OCI-LY7 (cell line): ENCODE data around the gene HTATSF1. TPM values are rescaled to one million over a fixed set of nuclear protein-coding genes. Genes with fewer than 3 reads are reported as not detected.

Source experiments
- BruUV-seq: library from RNA; stranded (reverse); fragments of 400-500 nt; replicated peaks from 2 replicates; lab custom pipeline; 2021; lab: Mats Ljungman, UMichigan
- CTCF ChIA-PET: fragments of 300-600 bp; sonication (Branson Sonifier 250); formaldehyde crosslinking; loops from one replicate; lab custom pipeline; 2022; ENCODE audit warnings: antibody characterized with exemption; ENCODE audit not compliant: unreplicated experiment; lab: Charles Lee
- POLR2A ChIA-PET: fragments of 300-600 bp; sonication (Branson Sonifier 250); formaldehyde crosslinking; loops from one replicate; lab custom pipeline; 2022; ENCODE audit warnings: antibody characterized with exemption; lab: Charles Lee
- DNase-seq: peaks from one replicate; pipeline ENCODE4 v3.0.0-alpha.2; 2015; ENCODE audit warnings: low spot score
- H2AFZ ChIP-seq: fragments of 200-600 bp; sonication (generic), shearing (Covaris generic); 2 replicates; pipeline ENCODE4 v1.6.1; 2014; ENCODE audit warnings: mild to moderate bottlenecking, antibody characterized with exemption, low read length, moderate library complexity
- H3K27ac ChIP-seq: fragments of 200-600 bp; sonication (generic); 2 replicates; pipeline ENCODE4 v1.5.1; 2014; ENCODE audit warnings: mixed run types, low read depth, mild to moderate bottlenecking, moderate library complexity, low read length, inconsistent platforms; ENCODE audit not compliant: poor library complexity, severe bottlenecking
- H3K36me3 ChIP-seq: fragments of 200-600 bp; sonication (generic); 2 replicates; pipeline ENCODE4 v1.6.1; 2014; ENCODE audit warnings: mild to moderate bottlenecking, antibody characterized with exemption, low read length, moderate library complexity, mixed read lengths; ENCODE audit not compliant: insufficient read depth
- H3K4me1 ChIP-seq: fragments of 200-600 bp; sonication (generic); 2 replicates; pipeline ENCODE4 v1.5.1; 2014; ENCODE audit warnings: mild to moderate bottlenecking, low read length; ENCODE audit not compliant: insufficient read depth, poor library complexity, severe bottlenecking
- H3K4me2 ChIP-seq: fragments of 200-600 bp; sonication (generic); 2 replicates; pipeline ENCODE4 v1.6.1; 2014; ENCODE audit warnings: mild to moderate bottlenecking, low read length
- H3K4me3 ChIP-seq: fragments of 200-600 bp; sonication (generic); 2 replicates; pipeline ENCODE4 v1.5.1; 2014; ENCODE audit warnings: mild to moderate bottlenecking, low read depth, low read length; ENCODE audit not compliant: poor library complexity, severe bottlenecking
- H3K79me2 ChIP-seq: fragments of 200-600 bp; sonication (generic); 2 replicates; pipeline ENCODE4 v1.6.1; 2016; ENCODE audit warnings: low read depth, mild to moderate bottlenecking, low read length, moderate library complexity, mixed read lengths; ENCODE audit not compliant: insufficient read depth
- H3K9me2 ChIP-seq: fragments of 200-600 bp; sonication (generic); 2 replicates; pipeline ENCODE4 v1.6.1; 2016; ENCODE audit warnings: mild to moderate bottlenecking, low read length, mixed read lengths; ENCODE audit not compliant: insufficient read depth
- H3K9me3 ChIP-seq: fragments of 200-600 bp; sonication (generic); 2 replicates; pipeline ENCODE4 v1.6.1; 2014; ENCODE audit warnings: mild to moderate bottlenecking, mixed run types, low read length, mixed read lengths
- H4K20me1 ChIP-seq: fragments of 200-600 bp; sonication (generic); 2 replicates; pipeline ENCODE4 v1.6.1; 2014; ENCODE audit warnings: mild to moderate bottlenecking, antibody characterized with exemption, low read length, moderate library complexity, mixed read lengths; ENCODE audit not compliant: insufficient read depth
- EZH2phosphoT487 ChIP-seq: fragments of 200-600 bp; sonication (generic); IDR thresholded peaks from 2 replicates; pipeline ENCODE4 v1.6.1; 2018; ENCODE audit warnings: low read depth, borderline replicate concordance, mild to moderate bottlenecking, mixed run types, antibody characterized with exemption, low read length, moderate library complexity, mixed read lengths
- intact Hi-C: fragments of 100-400 bp; cut with micrococcal nuclease; formaldehyde crosslinking; loops from one replicate; pipeline ENCODE4 v1.10.0; 2022; ENCODE audit not compliant: unreplicated experiment
- total RNA-seq, 2 experiments: library from RNA; depleted of rRNA in 1 of 2; stranded (reverse); fragments of >200 nt in 1 of 2; shearing (Covaris generic) in 1 of 2; gene quantifications; 2 replicates each; pipeline ENCODE4 v1.2.3, GENCODE V29; 2014 to 2022
- TF ChIP-seq, protein P1 (sequence below): fragments of 200-600 bp; sonication (generic); conservative IDR thresholded peaks from 2 replicates; pipeline ENCODE4 v1.5.1; 2014; ENCODE audit warnings: mild to moderate bottlenecking, antibody characterized with exemption, low read length, moderate library complexity, mixed read lengths

The HTATSF1 gene
- total RNA-seq, 2 experiments from 2014 or later = 39.0 to 58.1 TPM

DNA sequence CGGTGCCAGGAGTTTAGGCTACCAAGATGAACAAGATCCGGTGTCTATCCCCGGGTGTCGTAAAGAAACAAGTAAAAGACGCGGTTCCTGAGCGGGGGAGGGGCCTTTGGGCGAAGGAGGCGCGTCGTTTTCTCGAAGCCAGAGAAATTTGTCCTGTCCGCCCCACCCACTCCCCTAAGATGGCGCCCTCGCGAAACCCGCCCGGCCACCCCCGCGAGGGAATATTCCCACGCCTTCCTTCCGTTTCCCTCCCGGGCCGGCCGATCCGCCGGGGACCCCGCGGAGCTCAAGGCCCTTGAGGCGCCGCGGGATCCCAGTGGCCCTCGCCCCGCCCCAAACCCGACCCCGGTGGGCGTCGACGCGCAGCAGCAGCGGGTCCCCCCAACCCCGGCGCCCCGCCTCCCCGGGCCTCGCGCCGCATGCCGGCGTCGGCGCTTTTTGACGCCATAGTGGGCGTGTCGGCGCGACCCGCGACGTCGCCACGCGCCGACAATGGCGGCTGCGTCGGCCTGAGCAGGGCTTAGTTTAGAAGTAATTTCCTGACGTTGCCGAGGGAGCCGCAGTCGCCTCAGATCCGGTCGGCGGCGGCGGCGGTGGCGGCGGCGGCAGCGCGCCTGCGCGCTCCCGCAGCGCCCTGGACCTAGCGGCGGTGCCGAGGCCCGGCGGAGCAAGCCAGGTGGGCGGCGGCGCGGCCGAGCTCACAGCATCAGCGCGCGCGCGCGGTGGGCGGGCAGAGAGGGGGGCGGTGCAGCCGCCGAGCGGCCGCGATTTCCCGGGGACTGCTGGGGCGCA, 432 bp upstream of the HTATSF1 start:
- TF ChIP-seq, protein P1, sequence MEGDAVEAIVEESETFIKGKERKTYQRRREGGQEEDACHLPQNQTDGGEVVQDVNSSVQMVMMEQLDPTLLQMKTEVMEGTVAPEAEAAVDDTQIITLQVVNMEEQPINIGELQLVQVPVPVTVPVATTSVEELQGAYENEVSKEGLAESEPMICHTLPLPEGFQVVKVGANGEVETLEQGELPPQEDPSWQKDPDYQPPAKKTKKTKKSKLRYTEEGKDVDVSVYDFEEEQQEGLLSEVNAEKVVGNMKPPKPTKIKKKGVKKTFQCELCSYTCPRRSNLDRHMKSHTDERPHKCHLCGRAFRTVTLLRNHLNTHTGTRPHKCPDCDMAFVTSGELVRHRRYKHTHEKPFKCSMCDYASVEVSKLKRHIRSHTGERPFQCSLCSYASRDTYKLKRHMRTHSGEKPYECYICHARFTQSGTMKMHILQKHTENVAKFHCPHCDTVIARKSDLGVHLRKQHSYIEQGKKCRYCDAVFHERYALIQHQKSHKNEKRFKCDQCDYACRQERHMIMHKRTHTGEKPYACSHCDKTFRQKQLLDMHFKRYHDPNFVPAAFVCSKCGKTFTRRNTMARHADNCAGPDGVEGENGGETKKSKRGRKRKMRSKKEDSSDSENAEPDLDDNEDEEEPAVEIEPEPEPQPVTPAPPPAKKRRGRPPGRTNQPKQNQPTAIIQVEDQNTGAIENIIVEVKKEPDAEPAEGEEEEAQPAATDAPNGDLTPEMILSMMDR = no peak
- no peak for TF ChIP-seq EZH2phosphoT487
- DNase-seq = peak; percentile 88
- Histone ChIP-seq H3K79me2 (peaks cover 33% of the 10 kb centered on the region), H3K4me1 (peaks cover 18% of the 10 kb centered on the region), H4K20me1 (no peaks in the 10 kb centered on the region), H3K4me2 (peak overlapping the region; percentile 90), H3K9me3 (no peaks in the 10 kb centered on the region), H2AFZ (peak overlapping the region; percentile 94), H3K27ac (peak overlapping the region; percentile 90), H3K4me3 (peak overlapping the region; percentile 92), H3K36me3 (peaks cover 30% of the 10 kb centered on the region), H3K9me2 (no peaks in the 10 kb centered on the region)
- intact Hi-C loops = loop anchor here (5.0 to 10.0 kb wide), 4 partner anchors 222 to 525 kb away; partner anchors contain the start of genes ARHGEF6 and MMGT1
- POLR2A ChIA-PET = interaction anchor here (0.5 to 1.6 kb wide), 3 partner anchors 18 to 247 kb away, joined by 3 read pairs; no protein-coding TSS in a partner anchor
- CTCF ChIA-PET = no interaction called here
- BruUV-seq = no TSS peak

DNA sequence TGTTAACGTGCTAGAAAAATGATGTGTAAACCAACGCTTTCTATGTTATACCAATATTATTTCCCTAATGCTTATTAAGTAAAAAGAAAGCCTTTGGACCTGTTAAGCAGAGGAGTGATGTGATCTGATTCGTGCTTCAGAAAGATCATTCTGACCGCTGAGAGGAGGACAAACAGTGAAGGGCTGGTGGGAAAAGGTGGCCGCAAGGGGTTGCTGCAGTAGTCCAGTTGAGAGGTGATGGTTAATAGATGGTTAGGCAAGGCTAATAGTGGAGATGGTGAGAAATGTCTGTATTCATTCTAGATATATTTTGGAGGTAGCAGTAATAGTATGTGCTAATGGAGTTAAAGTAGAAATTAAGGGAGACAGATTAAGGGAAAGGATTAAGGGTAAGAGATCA, 21.7 kb downstream of the HTATSF1 start:
- TF ChIP-seq, protein P1 = no peak
- TF ChIP-seq EZH2phosphoT487 = no peak
- POLR2A ChIA-PET = no interaction called here

DNA sequence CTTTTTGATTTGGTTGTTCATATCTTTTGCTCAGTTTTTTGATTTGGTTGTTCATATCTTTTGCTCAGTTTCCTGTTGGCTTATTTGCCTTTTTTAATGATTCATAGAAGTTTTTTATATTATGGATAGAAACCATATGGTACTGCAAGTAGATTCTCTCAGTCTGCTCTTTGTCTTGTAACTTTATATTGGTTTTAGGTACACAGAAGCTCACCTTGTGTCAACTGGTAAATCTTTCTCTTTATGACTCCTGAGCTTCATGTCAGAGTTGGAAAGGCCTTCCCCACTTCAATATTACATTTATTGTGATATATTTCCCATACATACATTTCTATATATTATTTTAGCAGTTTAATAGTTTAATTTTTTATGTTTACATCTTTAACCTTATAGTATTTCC, 26.4 kb downstream of the HTATSF1 start:
- no peak overlapping the region for H3K27ac ChIP-seq
- TF ChIP-seq, protein P1 = no peak
- no peak for TF ChIP-seq EZH2phosphoT487
- DNase-seq = no peak
- POLR2A ChIA-PET = no interaction called here
- intact Hi-C loops = no loop called here
- H4K20me1 ChIP-seq = no peaks in the 10 kb centered on the region
- H3K4me3 ChIP-seq = no peak overlapping the region
- no peaks in the 10 kb centered on the region for H3K9me3 ChIP-seq
- H3K79me2 ChIP-seq = no peaks in the 10 kb centered on the region
- CTCF ChIA-PET = no interaction called here
- H3K36me3 ChIP-seq = no peaks in the 10 kb centered on the region
- no peaks in the 10 kb centered on the region for H3K9me2 ChIP-seq
- no TSS peak for BruUV-seq
- H3K4me2 ChIP-seq = no peak overlapping the region
- no peak overlapping the region for H2AFZ ChIP-seq
- H3K4me1 ChIP-seq = no peaks in the 10 kb centered on the region

More for the DNA sequence above, 21.7 kb downstream of the HTATSF1 start:
- Histone ChIP-seq H3K9me2 (no peaks in the 10 kb centered on the region), H3K4me3 (no peak overlapping the region), H3K9me3 (no peaks in the 10 kb centered on the region), H4K20me1 (no peaks in the 10 kb centered on the region), H3K4me1 (no peaks in the 10 kb centered on the region), H3K27ac (no peak overlapping the region), H2AFZ (no peak overlapping the region), H3K4me2 (no peak overlapping the region), H3K79me2 (no peaks in the 10 kb centered on the region), H3K36me3 (no peaks in the 10 kb centered on the region)
- CTCF ChIA-PET = no interaction called here
- DNase-seq = no peak
- no TSS peak for BruUV-seq
- intact Hi-C loops = loop anchor here (10.0 kb wide), 1 partner anchor 176 kb away; no protein-coding TSS in a partner anchor
